ENCODE results near the gene MMP25.

The MMP25 gene

DNA sequence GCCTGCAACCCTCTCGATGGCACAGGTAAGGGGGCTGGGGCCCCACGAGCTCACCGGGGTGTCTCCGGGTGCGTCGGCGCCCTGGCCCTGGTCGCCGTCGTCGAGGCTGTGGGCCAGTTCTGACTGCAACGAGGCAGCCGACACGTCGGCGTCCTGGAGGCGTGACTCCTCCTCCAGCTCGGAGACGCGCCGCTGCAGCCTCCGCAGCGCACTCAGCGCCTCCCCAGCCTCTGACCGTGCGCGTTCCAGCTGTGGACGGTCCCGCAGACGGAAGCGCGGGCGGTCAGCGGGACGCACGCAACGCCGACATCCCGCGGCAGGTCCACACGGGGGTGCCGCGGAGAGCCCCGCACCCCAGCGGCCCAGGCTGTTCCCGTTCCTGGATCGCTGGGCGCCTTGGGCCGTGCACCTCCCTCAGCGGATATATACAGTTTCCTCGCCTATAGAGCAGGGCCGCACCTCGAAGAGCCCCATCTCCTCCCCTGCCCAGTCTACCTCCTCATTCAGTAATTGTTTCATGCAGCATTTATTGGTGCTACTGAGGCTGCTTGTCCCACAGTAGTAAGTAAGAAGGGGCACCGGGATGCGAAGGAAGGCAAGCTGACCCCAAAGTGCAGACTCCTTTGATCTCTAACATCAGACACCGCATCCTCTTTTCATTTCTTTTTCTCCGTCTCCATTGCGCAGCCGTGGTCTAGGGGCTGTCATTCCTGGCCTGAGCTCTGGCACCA lies 16.7 kb upstream of the MMP25 start:
- H3K4me3 ChIP-seq (ENCODE audit: low read length) = no peak overlapping the region
- no peak for TF ChIP-seq ZNF274 (IDR thresholded peaks at IDR 0.05; ENCODE audit: low read depth, low read length)

DNA sequence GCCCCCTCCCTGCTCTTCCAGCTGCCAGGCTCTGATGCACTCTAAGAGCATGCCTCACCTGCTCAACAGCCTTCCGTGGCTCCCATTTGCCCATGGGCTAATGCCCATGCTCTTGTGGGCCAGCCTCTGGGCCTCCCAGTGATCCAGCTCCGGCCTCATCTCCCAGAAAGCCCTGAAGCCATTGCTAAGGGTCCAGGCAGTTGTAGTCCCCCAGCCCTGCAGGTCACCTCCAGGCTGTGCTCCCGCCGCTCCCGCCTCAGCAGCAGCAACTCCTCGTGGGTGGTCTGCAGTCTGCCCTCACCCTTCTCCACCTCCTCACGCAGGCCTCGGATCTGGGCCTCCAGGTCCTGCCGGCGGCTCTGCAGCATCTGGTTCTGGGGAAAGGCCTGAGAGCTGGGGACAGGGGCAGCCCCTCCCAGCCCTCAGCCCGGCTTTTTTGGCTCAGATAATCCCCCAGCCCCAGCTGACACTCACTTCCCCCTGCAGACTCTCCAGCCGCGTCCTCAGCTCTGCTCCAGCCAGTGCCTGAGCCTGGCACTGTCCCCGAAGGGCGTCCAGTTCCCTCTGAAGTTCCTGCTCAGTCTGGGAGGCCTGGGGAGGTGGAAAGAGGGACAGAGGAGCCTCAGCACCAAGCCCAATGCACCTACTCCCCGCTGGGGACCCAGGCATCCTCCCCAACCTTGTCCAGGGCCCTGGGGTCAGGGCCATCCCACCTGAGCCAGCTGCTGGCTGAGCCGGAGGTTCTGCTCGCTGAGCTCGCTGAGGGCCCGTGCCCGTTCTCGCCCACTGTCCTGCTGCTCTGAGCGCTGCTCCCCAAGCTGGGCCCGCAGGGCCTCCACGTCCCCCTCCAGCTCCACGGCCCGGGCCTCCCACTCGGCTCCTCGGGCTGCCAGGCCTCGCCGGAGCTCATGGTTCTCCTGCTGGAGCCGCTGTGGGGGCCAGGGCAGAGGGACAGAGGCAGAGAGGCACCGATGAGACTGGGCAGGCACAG lies 15.8 kb upstream of the MMP25 start:
- no peak for TF ChIP-seq ZNF274 (IDR thresholded peaks at IDR 0.05; ENCODE audit: low read depth, low read length)

DNA sequence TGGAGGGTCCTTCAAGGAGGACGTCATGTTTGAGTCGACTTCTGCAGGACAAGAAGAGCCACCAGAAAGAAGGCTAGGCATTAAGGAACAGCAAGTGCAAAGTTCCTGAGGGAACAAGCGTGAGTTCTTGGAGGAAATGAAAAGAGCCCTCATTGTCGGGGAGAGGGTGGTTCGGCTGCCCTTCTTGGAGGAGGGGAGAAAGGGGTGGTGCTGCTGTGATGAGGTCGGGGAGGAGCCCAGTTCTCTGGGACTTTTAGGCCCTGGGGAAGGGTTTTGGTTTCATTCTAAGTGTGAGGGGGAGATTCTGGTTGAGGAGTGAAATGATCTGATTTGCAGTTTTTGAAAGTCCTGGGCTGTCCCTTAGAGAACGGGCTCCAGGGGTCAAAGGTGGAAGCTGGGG lies 13.7 kb upstream of the MMP25 start:
- H3K4me3 ChIP-seq (ENCODE audit: low read length) = no peak overlapping the region
- TF ChIP-seq ZNF274 (IDR thresholded peaks at IDR 0.05; ENCODE audit: low read depth, low read length) = no peak

More for the DNA sequence above, 15.8 kb upstream of the MMP25 start:
- H3K4me3 ChIP-seq (ENCODE audit: low read length) = no peak overlapping the region

DNA sequence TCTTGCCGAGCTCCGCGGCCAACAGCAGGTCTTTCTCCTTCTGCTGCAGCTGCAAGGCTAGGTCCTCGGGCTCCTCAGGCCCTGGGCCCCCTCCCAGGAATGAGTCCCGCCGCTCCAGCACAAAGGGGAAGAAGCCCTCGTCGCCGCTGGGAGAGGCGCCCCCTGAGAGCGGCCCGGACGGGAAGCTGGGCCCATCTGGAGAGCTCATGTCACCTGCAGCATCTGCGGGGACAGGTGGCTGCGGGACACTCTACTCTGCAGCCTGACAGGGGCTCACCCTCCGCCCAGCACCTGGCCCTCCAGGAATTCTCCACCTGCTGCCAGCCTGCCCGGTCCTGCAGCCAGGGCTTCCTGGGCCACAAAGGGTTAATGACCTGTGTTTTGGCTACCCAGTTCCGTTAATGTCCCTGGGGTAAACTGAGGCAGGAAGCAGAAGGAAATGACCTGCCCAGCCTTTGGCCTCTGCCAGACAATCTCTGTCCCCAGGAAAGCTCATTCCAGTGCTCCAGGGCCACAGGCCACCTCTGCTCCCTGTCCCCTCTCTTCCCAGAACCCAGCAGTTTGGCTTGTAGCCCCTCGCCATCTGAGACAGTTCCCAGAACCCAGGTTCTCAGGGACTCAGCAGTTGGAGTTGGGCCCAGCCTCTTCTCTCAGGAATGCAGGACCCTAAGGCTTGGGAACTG lies 10.9 kb upstream of the MMP25 start:
- no peak for TF ChIP-seq ZNF274 (IDR thresholded peaks at IDR 0.05; ENCODE audit: low read depth, low read length)
- no peak overlapping the region for H3K4me3 ChIP-seq (ENCODE audit: low read length)

DNA sequence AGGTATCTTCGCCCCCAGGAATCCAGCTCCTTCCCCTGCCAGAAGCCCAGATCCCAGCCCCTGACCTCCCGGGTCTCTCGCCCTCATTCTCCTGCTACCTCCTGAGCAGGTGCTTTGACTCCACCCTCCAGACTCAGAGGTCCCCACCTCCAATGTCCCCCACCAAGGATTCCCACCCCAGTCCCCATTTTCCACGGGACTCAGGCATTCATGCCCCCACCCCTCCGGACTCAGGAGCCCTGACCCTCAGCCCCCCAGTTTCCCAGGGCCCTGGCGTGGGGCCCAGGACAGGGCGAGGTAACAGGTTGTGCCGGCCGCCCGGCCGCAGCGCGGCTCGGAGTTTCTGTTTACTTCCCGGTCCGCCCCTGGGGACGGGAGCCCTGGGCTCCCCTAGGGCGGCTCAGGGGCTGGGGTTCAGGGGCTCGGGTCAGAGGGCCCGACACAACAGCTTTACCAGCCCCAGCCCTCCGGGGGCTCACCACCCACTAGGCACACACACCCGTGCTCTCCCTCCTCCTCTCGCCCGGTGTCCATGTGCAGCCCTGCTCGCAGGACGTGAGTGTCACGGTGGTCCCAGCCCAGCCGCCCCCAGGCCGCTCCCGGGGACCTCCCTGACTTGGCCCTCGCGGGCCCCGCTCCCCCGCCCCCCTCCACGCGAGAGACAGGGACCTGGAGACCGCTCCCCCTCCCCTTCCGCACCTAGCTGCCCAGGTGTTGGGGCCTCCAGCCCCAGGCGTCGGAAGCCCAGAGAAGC lies 10.2 kb upstream of the MMP25 start:
- no peak for TF ChIP-seq ZNF274 (IDR thresholded peaks at IDR 0.05; ENCODE audit: low read depth, low read length)
- H3K4me3 ChIP-seq (ENCODE audit: low read length) = no peak overlapping the region

DNA sequence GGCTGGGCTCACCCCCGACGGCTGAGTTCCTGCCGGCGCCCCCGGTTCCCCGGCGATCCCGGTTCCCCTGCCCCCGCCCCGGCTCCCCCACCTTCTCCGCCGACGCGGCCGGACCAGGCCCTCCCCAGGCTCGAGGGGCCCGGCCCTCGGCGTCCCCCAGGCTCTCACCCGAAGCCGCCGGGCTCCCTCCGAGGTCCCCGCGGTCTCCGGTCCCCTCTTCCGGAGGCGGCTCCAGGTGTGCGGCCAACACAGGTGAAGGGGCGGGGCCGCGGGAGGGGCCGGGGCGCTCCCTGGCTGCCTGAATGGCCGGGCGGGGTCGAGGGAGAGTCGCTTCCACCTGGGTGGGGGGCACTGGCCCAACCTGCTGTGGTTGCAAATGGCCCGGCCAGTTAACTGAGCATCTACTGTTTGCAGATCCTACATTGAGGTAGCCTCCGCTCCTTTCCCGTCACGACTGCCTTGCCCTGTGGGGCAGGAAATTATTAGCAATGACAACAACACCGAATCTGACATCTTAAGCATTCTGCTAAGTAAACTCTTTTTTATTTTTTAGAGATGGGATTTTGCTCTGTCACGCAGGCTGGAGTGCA lies 9.5 kb upstream of the MMP25 start, which contains the start of gene BICDL2:
Gene BICDL2 (minus strand): TSS at position 219 of the 590 bp plus-strand sequence. CDS start 1,448 bp downstream, outside the sequence.
- TF ChIP-seq ZNF274 (IDR thresholded peaks at IDR 0.05; ENCODE audit: low read depth, low read length) = no peak
- H3K4me3 ChIP-seq (ENCODE audit: low read length) = no peak within 1 kb of the TSS

DNA sequence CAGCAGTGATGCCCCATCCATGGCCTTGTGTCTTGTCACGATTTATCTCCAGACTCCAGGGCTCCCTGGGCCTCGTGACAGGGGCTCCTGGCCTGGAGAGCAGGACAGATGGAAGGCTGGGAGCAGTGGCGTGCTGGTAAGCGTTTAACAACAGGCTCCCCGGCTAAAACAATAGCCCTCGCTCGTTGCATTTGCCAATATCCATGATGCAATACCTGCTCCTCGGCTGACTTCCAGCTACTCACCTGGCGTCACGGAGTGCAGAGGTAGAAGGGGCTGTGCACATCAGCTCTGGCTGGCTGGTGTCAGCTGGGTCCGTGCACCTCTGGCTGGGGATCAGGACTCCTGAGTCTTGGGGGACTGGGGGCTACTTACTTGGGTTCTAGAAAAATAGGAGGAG lies 8.1 kb upstream of the MMP25 start:
- no peak overlapping the region for H3K4me3 ChIP-seq (ENCODE audit: low read length)
- TF ChIP-seq ZNF274 (IDR thresholded peaks at IDR 0.05; ENCODE audit: low read depth, low read length) = no peak

DNA sequence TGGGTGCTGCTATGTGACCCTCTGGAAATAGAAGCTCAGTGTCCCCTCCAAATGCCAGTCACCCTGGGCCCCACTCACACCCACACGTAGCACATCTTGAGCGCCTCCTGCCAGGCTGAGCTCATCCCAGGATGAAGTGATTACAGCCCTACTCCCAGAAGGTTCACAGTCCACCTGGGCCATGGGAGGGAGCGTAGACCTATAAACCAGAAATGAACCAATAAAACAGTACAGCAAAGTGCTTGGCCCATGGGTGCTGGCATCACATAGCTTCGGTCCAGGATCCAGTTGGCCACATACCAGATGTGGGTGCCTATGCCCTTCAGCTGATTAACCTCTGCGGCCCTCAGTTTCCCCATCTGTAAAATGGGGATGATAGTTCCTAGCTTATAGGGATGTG lies 7.5 kb upstream of the MMP25 start:
- no peak for TF ChIP-seq ZNF274 (IDR thresholded peaks at IDR 0.05; ENCODE audit: low read depth, low read length)
- no peak overlapping the region for H3K4me3 ChIP-seq (ENCODE audit: low read length)

DNA sequence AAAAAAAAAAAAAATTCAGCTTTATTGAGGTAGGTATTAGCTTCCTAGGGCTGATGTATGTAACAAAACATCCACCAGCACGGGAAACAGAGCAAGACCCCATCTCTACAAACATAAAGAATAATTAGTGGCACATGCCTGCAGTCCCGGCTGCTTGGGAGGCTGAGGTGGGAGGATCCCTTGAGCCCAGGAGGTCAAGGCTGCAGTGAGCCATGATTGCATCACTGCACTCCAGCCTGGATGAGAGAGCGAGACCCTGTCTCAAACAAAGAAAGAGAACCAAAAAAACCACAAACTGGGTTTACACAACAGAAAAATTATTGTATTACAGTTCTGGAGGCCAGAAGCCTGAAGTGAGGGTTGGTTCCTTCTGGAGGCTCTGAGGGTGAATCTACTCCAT lies 4.0 kb upstream of the MMP25 start:
- no peak overlapping the region for H3K4me3 ChIP-seq (ENCODE audit: low read length)
- TF ChIP-seq ZNF274 (IDR thresholded peaks at IDR 0.05; ENCODE audit: low read depth, low read length) = no peak

DNA sequence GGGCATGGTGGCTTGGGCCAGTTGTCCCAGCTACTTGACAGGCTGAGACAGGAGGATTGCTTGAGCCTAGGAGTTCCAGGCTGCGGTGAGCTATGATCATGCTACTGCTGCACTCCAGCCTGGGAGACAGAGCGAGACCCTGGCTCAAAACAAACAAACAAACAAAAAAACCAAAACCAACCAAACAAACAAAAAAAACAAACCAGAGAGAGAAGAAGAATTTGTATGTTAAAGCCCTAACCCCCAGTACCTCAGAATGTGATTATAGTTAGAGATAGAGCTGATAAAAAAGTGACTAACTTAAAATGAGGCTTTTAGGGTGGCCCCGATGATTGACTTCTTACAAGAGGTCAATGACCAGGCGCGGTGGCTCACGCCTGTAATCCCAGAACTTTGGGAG lies 1.7 kb upstream of the MMP25 start:
- H3K4me3 ChIP-seq (ENCODE audit: low read length) = no peak overlapping the region
- TF ChIP-seq ZNF274 (IDR thresholded peaks at IDR 0.05; ENCODE audit: low read depth, low read length) = no peak

DNA sequence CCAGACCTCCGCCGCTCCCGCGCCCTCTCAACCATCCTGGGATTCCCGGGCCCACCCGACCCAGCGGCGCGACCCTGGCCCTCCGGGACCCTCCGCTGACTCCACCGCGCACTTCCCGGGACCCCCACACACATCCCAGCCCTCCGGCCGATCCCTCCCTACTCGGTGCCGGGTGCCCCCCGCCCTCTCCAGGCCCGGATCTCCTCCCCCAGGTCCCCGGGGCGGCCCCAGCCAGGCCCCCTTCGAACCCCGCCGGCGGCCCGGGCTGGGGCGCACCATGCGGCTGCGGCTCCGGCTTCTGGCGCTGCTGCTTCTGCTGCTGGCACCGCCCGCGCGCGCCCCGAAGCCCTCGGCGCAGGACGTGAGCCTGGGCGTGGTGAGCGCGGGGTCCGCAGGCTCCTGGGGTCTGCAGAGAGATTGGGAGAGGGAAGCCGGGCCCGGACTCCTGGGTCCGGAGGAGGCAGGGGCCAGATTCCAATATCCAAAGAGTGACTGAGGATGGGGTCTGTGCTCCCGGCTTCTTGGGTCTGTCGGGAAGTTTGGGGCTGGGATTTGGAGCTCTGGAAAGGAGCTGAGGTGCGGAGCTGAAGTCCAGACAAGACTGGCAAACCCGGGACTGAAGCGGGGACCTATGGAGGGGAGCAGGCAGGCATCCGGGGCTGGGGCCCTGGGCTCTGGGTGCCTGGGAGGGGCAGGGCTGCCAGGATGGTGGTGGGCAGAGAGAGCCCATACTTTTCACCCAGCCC lies 453 bp downstream of the MMP25 start:
- TF ChIP-seq ZNF274 (IDR thresholded peaks at IDR 0.05; ENCODE audit: low read depth, low read length) = no peak
- H3K4me3 ChIP-seq (ENCODE audit: low read length) = no peak overlapping the region; the same call in 1 of the 2 replicates

DNA sequence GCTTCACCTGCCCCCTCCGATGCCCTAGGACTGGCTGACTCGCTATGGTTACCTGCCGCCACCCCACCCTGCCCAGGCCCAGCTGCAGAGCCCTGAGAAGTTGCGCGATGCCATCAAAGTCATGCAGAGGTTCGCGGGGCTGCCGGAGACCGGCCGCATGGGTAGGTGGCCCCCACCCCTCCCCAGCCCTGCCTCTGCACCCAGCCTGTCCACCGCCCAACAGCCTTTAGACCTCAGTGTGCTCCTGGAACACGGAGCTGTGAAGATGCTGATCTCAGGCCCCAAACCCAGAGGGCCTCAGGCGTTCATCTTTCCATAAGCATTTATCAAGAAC lies 993 bp downstream of the MMP25 start:
- TF ChIP-seq ZNF274 (IDR thresholded peaks at IDR 0.05; ENCODE audit: low read depth, low read length) = no peak
- no peak overlapping the region for H3K4me3 ChIP-seq (ENCODE audit: low read length)
